Neuronal stem cell (in vitro differentiated cells): Measurements from ENCODE around the gene TBC1D10B.

Source experiments
- DNase-seq: peaks from one replicate; pipeline ENCODE4 v3.0.0-alpha.2; 2013; ENCODE audit warnings: low spot score
- H2AFZ ChIP-seq: one replicate; pipeline ENCODE4 v1.6.1; 2013; ENCODE audit warnings: mild to moderate bottlenecking, low read length, inconsistent platforms
- H2AK5ac ChIP-seq: 2 replicates; pipeline ENCODE4 v1.6.1; 2013; ENCODE audit warnings: low read depth, mild to moderate bottlenecking, inconsistent platforms, low read length, moderate library complexity, mixed read lengths
- H2BK120ac ChIP-seq: 2 replicates; pipeline ENCODE4 v1.6.1; 2013; ENCODE audit warnings: low read depth, mild to moderate bottlenecking, inconsistent platforms, low read length, moderate library complexity, mixed read lengths
- H2BK12ac ChIP-seq: one replicate; pipeline ENCODE4 v1.6.1; 2013; ENCODE audit warnings: low read length, inconsistent platforms
- H2BK15ac ChIP-seq: 2 replicates; pipeline ENCODE4 v1.6.1; 2013; ENCODE audit warnings: mild to moderate bottlenecking, low read length, inconsistent platforms, mixed read lengths
- H2BK5ac ChIP-seq: one replicate; pipeline ENCODE4 v1.6.1; 2013; ENCODE audit warnings: inconsistent platforms, mild to moderate bottlenecking, low read length, moderate library complexity
- H3K14ac ChIP-seq: one replicate; pipeline ENCODE4 v1.6.1; 2013; ENCODE audit warnings: low read length, inconsistent platforms
- H3K18ac ChIP-seq: 2 replicates; pipeline ENCODE4 v1.6.1; 2013; ENCODE audit warnings: low read length, inconsistent platforms
- H3K23ac ChIP-seq: 2 replicates; pipeline ENCODE4 v1.6.1; 2013; ENCODE audit warnings: low read depth, mild to moderate bottlenecking, mixed read lengths, low read length, inconsistent platforms; ENCODE audit not compliant: poor library complexity
- H3K27ac ChIP-seq: replicated peaks from 3 replicates; pipeline ENCODE4 v1.5.1; 2013; ENCODE audit warnings: low read length, inconsistent platforms
- H3K27me3 ChIP-seq, 3 experiments: 2 replicates each; pipeline ENCODE4 v1.6.1; 2013; ENCODE audit warnings: low read length in 3 of 3, mild to moderate bottlenecking in 2 of 3, inconsistent platforms in 1 of 3, low read depth in 1 of 3, mixed read lengths in 1 of 3, moderate library complexity in 1 of 3; ENCODE audit not compliant: control insufficient read depth in 3 of 3, insufficient read depth in 3 of 3
- H3K36me3 ChIP-seq, 2 donors: replicated peaks in 1 of 2; 2 replicates each; pipeline ENCODE4 v1.6.1; 2013; ENCODE audit warnings: low read length in 2 of 2; ENCODE audit not compliant: control insufficient read depth in 2 of 2, insufficient read depth in 2 of 2
- H3K4ac ChIP-seq: 2 replicates; pipeline ENCODE4 v1.6.1; 2013; ENCODE audit warnings: inconsistent platforms, mild to moderate bottlenecking, low read length, moderate library complexity
- H3K4me1 ChIP-seq, 2 donors: 1 replicate in 1 of 2; 2 replicates in 1 of 2; pipeline ENCODE4 v1.6.1; 2013; ENCODE audit warnings: low read length in 2 of 2, low read depth in 1 of 2; ENCODE audit not compliant: control insufficient read depth in 2 of 2, insufficient read depth in 1 of 2
- H3K4me2 ChIP-seq: one replicate; pipeline ENCODE4 v1.6.1; 2013; ENCODE audit warnings: mild to moderate bottlenecking, low read length, inconsistent platforms; ENCODE audit not compliant: insufficient read depth, poor library complexity, severe bottlenecking
- H3K4me3 ChIP-seq, 2 donors: 2 replicates each; pipeline ENCODE4 v1.5.1; 2013; ENCODE audit warnings: low read length in 2 of 2, mild to moderate bottlenecking in 2 of 2, inconsistent platforms in 1 of 2, moderate library complexity in 1 of 2
- H3K79me1 ChIP-seq: one replicate; pipeline ENCODE4 v1.6.1; 2013; ENCODE audit warnings: low read depth, mild to moderate bottlenecking, inconsistent platforms, low read length, moderate library complexity
- H3K9ac ChIP-seq: one replicate; pipeline ENCODE4 v1.6.1; 2013; ENCODE audit warnings: mild to moderate bottlenecking, low read depth, low read length, inconsistent platforms; ENCODE audit not compliant: poor library complexity
- H3K9me3 ChIP-seq, 2 donors: replicated peaks in 1 of 2; 2 replicates each; pipeline versions ENCODE3 to v1.6.1; 2013; ENCODE audit warnings: low read length in 2 of 2, mild to moderate bottlenecking in 2 of 2, inconsistent platforms in 1 of 2, low read depth in 1 of 2, mixed read lengths in 1 of 2, moderate library complexity in 1 of 2; ENCODE audit not compliant: control insufficient read depth in 2 of 2, insufficient read depth in 1 of 2
- H4K8ac ChIP-seq: one replicate; pipeline ENCODE4 v1.6.1; 2013; ENCODE audit warnings: low read depth, mild to moderate bottlenecking, inconsistent platforms, low read length, moderate library complexity
- H4K91ac ChIP-seq: one replicate; pipeline ENCODE4 v1.6.1; 2013; ENCODE audit warnings: low read length, low read depth, mild to moderate bottlenecking, inconsistent platforms; ENCODE audit not compliant: poor library complexity
- WGBS, 2 donors: extraction: QIAGEN DNeasy Blood & Tissue Kit; methylation state at CpG; one replicate each; pipeline ENCODE4 v1.1.7; 2013; ENCODE audit warnings: missing lambda C conversion rate in 2 of 2, mixed read lengths in 1 of 2; ENCODE audit not compliant: insufficient read length in 2 of 2, insufficient replicate concordance in 1 of 2; ENCODE audit errors: extremely low coverage in 2 of 2; 5-methylcytosine and 5-hydroxymethylcytosine counted together

The TBC1D10B gene

DNA sequence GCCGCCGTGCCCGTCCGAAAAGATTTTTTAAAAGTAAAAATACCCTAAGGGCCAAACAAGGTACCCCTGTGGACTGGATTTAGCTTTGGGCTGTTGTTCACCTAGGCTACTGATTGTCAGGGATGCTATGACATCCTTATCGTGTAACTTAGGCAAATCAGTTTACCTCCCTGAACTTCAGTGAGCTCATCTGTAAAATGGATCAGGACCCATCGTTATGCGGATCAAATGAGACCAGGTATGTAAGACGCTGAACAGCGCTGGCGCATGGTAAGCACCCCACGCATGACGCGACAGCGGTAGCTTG, 36.5 kb upstream of the TBC1D10B start:
- Histone ChIP-seq H3K14ac (no peak overlapping the region), H4K91ac (no peak overlapping the region), H3K18ac (peak overlapping the region; percentile 88), H2AFZ (peak overlapping the region; percentile 95), H3K27ac (no peak overlapping the region), H2BK120ac (no peak overlapping the region), H3K4ac (no peak overlapping the region), H2AK5ac (no peak overlapping the region), H3K9ac (peak overlapping the region; percentile 32), H3K4me2 (peak overlapping the region; percentile 66), H3K4me3 (peak overlapping the region; percentile 81 to 95), H3K4me1 (peaks cover 9 to 15% of the 10 kb centered on the region in 2 donors), H2BK12ac (no peak overlapping the region), H3K79me1 (peaks cover 4% of the 10 kb centered on the region), H3K23ac (peak overlapping the region; percentile 93), H2BK15ac (no peak overlapping the region), H3K27me3 (peaks cover 0 to 2% (median 0%) of the 10 kb centered on the region in 3 experiments), H4K8ac (no peak overlapping the region), H3K36me3 (peaks cover 11 to 25% of the 10 kb centered on the region in 2 donors), H2BK5ac (no peak overlapping the region), H3K9me3 (no peaks in the 10 kb centered on the region)
- WGBS, 2 donors = no CpG with 5 or more reads among the region's 14 CpGs
- no peak for DNase-seq

DNA sequence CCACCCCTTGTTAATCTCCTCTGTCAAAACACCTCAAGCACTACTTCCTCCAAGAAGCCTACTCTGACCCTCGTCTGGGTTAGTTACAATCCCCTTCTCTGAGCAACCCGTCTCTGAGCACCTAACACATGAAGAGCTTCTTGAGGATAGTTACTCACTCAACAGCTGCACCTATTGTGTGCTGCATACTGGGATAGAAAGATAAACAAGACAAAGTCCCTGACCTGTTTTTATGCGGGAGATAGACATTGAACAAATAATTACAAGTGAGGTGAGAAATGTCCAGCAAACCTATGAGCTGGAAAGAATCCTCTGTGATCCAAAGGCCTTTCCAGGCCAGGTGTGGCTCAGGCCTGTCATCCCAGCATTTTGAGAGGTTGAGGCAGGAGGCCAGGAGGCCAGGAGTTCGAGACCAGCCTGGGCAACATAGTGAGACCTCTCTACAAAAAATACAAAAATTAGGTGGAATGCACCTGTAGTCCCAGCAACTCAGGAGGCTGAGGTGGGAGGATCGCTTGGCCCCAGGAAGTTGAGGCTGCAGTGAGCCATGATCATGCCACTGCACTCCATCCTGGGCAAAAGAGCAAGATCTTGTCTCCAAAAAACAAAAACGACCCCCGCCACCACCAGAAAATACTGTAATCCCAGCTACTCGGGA, 31.6 kb upstream of the TBC1D10B start:
- no peak overlapping the region for H2BK5ac ChIP-seq
- H3K4me1 ChIP-seq = peaks cover 16 to 20% of the 10 kb centered on the region in 2 donors
- no peak overlapping the region for H3K4ac ChIP-seq
- no CpG with 5 or more reads among the region's 8 CpGs for WGBS, 2 donors
- DNase-seq = no peak
- no peak overlapping the region for H3K18ac ChIP-seq
- H3K14ac ChIP-seq = no peak overlapping the region
- H3K23ac ChIP-seq = no peak overlapping the region
- no peak overlapping the region for H2BK120ac ChIP-seq
- no peak overlapping the region for H2BK12ac ChIP-seq
- H3K36me3 ChIP-seq = peaks cover 18 to 26% of the 10 kb centered on the region in 2 donors
- peak overlapping the region; percentile 32 for H3K9ac ChIP-seq
- no peak overlapping the region for H3K4me3 ChIP-seq
- no peak overlapping the region for H4K91ac ChIP-seq
- H2AFZ ChIP-seq = no peak overlapping the region
- H2BK15ac ChIP-seq = no peak overlapping the region
- H4K8ac ChIP-seq = no peak overlapping the region
- H3K9me3 ChIP-seq = no peaks in the 10 kb centered on the region
- H2AK5ac ChIP-seq = no peak overlapping the region
- peaks cover 8% of the 10 kb centered on the region for H3K79me1 ChIP-seq
- peaks cover 0 to 2% (median 0%) of the 10 kb centered on the region in 3 experiments for H3K27me3 ChIP-seq
- peak overlapping the region; percentile 27 for H3K27ac ChIP-seq
- H3K4me2 ChIP-seq = no peak overlapping the region

DNA sequence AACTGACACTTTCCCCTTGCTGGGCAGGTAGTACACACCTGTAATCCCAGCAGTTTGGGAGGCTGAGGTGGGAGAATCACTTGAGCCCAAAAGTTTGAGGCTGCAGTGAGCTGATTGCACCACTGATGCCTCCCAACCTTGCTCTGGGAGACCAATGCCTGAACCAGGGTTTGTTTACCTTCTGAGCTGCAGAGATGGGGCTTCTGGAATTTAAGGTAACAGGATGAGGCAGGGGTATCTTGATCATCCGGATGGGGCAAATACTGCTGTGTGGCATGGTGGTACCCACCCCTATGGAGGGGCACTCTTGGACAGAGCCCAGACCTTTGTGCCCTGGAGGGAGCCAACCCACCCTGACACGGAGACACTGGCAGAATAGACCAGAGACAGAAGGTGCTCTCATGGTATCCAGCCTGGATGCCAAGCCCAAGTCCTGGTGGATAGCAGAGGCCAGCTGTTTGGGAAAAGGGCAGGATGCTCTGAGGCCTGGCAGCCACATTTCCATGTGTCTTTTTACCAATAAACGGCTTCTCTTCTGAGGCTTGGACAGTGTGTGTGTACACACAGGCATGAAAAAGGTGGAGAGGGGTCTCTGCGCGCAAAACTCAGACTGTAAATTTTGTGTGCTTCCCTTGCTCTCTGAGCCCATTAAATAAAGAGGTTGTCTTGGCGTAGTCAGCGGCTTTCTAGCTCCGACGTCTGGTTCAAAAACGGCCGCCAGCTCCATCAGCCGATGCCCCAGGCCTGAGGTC, 29.3 kb upstream of the TBC1D10B start:
- H2BK15ac ChIP-seq = peak overlapping the region; percentile 42
- no peak overlapping the region for H2BK120ac ChIP-seq

More for the DNA sequence above, 29.3 kb upstream of the TBC1D10B start:
- Histone ChIP-seq H4K8ac (no peak overlapping the region), H3K4me1 (peaks cover 17 to 23% of the 10 kb centered on the region in 2 donors), H3K79me1 (peaks cover 15% of the 10 kb centered on the region), H2AK5ac (peak overlapping the region; percentile 61), H3K18ac (peak overlapping the region; percentile 90), H3K4me2 (peak overlapping the region; percentile 73), H2BK12ac (no peak overlapping the region), H3K4me3 (peak overlapping the region; percentile 0 to 42), H3K27me3 (peaks cover 0 to 2% (median 0%) of the 10 kb centered on the region in 3 experiments), H3K14ac (no peak overlapping the region), H3K9ac (peak overlapping the region; percentile 75), H3K27ac (peak overlapping the region; percentile 99), H3K23ac (peak overlapping the region; percentile 45), H3K4ac (no peak overlapping the region), H4K91ac (no peak overlapping the region), H3K9me3 (no peaks in the 10 kb centered on the region), H2BK5ac (peak overlapping the region; percentile 94), H2AFZ (peak overlapping the region; percentile 78), H3K36me3 (peaks cover 18 to 37% of the 10 kb centered on the region in 2 donors)
- WGBS, 2 donors = no CpG with 5 or more reads among the region's 12 CpGs
- no peak for DNase-seq
